ENCODE results near the gene BAHCC1. TPM values are rescaled to one million over a fixed set of nuclear protein-coding genes. Genes with fewer than 3 reads are reported as not detected.
A peak's percentile ranks its signal among the peaks of the same experiment; 100 is the strongest.

The BAHCC1 gene
- total and polyA plus RNA-seq, 2 of the 8 experiments (the other 6 are each of a cell fraction or from before 2014, with no cell fraction given): 0.26 to 0.58 TPM

DNA sequence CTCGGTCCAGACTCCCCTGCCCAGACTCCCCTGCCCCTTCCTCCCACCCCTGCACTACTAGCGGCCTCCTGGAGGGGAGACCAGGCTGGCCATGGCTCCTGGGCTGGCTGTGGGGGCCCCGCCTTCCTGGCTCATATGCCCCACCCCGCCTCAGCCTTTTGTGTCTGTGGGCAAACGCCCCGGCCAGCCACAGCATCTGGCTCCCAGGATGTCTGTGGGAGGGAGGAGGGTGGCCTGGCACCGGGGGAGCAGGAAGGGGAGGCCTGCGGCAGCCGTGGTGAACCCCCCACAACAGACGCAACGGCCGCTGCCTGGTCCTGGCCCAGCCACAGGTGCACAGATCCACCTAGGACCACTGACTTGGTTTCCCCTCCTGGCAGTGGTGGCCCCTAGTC, 32.9 kb downstream of the BAHCC1 start:
- H3K18ac ChIP-seq (ENCODE audit: extremely low read depth, low read length): no peak overlapping the region
- no peak overlapping the region for H2AK5ac ChIP-seq (ENCODE audit: low read depth, low read length)
- ChIA-PET CTCF (ENCODE audit: partially characterized antibody) (interaction anchor here (1.0 to 7.3 kb wide), 5 partner anchors 9 to 137 kb away, joined by 3 to 53 read pairs (median 14); no protein-coding TSS in a partner anchor), POLR2A (ENCODE audit: partially characterized antibody) (no interaction called here)
- peaks cover 0 to 7% of the 10 kb centered on the region in 2 experiments for H4K20me1 ChIP-seq (replicated peaks in 1 of 2; ENCODE audit: control insufficient read depth in 1 of 2, insufficient read depth in 2 of 2, low read length in 2 of 2)
- 0 out of 2 replicates have a peak overlapping the region, but pooled peaks have one; percentile 61 for H2BK15ac ChIP-seq (ENCODE audit: low read length)
- no peaks in the 10 kb centered on the region; the same call in 1 of the 2 replicates for H3K79me1 ChIP-seq (ENCODE audit: low read depth, low read length)
- H3K36me3 ChIP-seq (ENCODE audit: control insufficient read depth in 2 of 4, insufficient read depth in 4 of 4, low read length in 3 of 4): no peaks in the 10 kb centered on the region
- H3K23me2 ChIP-seq (ENCODE audit: low read depth, low read length): peaks cover 21% of the 10 kb centered on the region; the same call in 1 of the 2 replicates
- no peak overlapping the region for H4K91ac ChIP-seq (replicated peaks; ENCODE audit: insufficient read length, low read length)
- no peak overlapping the region for H3K23ac ChIP-seq (ENCODE audit: insufficient read length)
- H3K27me3 ChIP-seq (replicated peaks in 1 of 4; ENCODE audit: control insufficient read depth in 3 of 4, extremely low read depth in 1 of 4, insufficient read depth in 3 of 4, low read length in 3 of 4): no peaks in the 10 kb centered on the region
- H3K4me2 ChIP-seq (ENCODE audit: insufficient read depth in 1 of 2, low read depth in 2 of 2, low read length in 2 of 2): no peak overlapping the region
- no peak overlapping the region for H3K9ac ChIP-seq (replicated peaks in 1 of 4; ENCODE audit: extremely low read depth in 1 of 4, low read depth in 3 of 4, low read length in 3 of 4)
- no peaks in the 10 kb centered on the region for H3K79me2 ChIP-seq (ENCODE audit: control insufficient read depth in 1 of 2, insufficient read depth in 2 of 2, low read length in 2 of 2)
- H3K14ac ChIP-seq (ENCODE audit: insufficient read length): no peak overlapping the region
- H3K4me1 ChIP-seq (replicated peaks in 1 of 4; ENCODE audit: control insufficient read depth in 3 of 4, insufficient read depth in 4 of 4, low read length in 3 of 4): peaks cover 0 to 6% (median 4%) of the 10 kb centered on the region in 4 experiments; a peak in 5 of 7 replicates
- no peak overlapping the region for H3K4me3 ChIP-seq (ENCODE audit: extremely low read depth in 1 of 4, insufficient read depth in 2 of 4, low read depth in 3 of 4, low read length in 4 of 4)
- no peak overlapping the region for H2BK12ac ChIP-seq (ENCODE audit: low read depth, low read length)
- H2BK120ac ChIP-seq (replicated peaks; ENCODE audit: low read depth, low read length): no peak overlapping the region
- 0 out of 2 replicates have a peak overlapping the region, but pooled peaks have one; percentile 32 for H2BK20ac ChIP-seq (ENCODE audit: low read length)
- WGBS, 2 experiments (ENCODE audit: extremely low coverage in 1 of 2, insufficient coverage in 1 of 2, insufficient read length in 1 of 2, insufficient replicate concordance in 2 of 2, low coverage in 1 of 2, low lambda C conversion rate in 2 of 2, missing lambda C conversion rate in 1 of 2): 84% methylated on average over 12 of the region's 12 CpGs; no CpG with 5 or more reads in 1 of the 2 experiments
- H3K27ac ChIP-seq (ENCODE audit: low read depth, low read length): no peak overlapping the region
- H4K5ac ChIP-seq (ENCODE audit: insufficient read length, low read depth, low read length): no peak overlapping the region
- H3K56ac ChIP-seq (replicated peaks; ENCODE audit: insufficient read length, low read depth, low read length): no peak overlapping the region
- H4K8ac ChIP-seq (ENCODE audit: extremely low read depth, insufficient read depth, low read length): no peak overlapping the region
- H2AFZ ChIP-seq (ENCODE audit: low read length): no peak overlapping the region
- peaks cover 0 to 6% of the 10 kb centered on the region in 2 experiments; a peak in 1 of 4 replicates for H3K9me3 ChIP-seq (ENCODE audit: insufficient read depth in 2 of 2, low read depth in 1 of 2, low read length in 1 of 2)
- no peak overlapping the region for H3K4ac ChIP-seq (replicated peaks; ENCODE audit: insufficient read length, low read depth, low read length)
- no peak for FAIRE-seq
- no peak for DNase-seq (ENCODE audit: low read depth in 1 of 2, low spot score in 2 of 2)
- no peak overlapping the region for H2BK5ac ChIP-seq (ENCODE audit: low read depth, low read length)
- TF ChIP-seq TBP (IDR thresholded peaks at IDR 0.05; ENCODE audit: low read depth, low read length): no peak
- TF ChIP-seq HDAC2 (IDR thresholded peaks at IDR 0.05; ENCODE audit: borderline replicate concordance in 1 of 2, low read depth in 2 of 2, low read length in 2 of 2): no peak
- TF ChIP-seq TAF1 (IDR thresholded peaks at IDR 0.05; ENCODE audit: low read depth, low read length): no peak
- TF ChIP-seq CHD1 (IDR thresholded peaks at IDR 0.05; ENCODE audit: low read depth, low read length): no peak
- no peak for TF ChIP-seq RFX5 (IDR thresholded peaks at IDR 0.05; ENCODE audit: borderline replicate concordance, low read depth, low read length)
- TF ChIP-seq NANOG (IDR thresholded peaks at IDR 0.05; ENCODE audit: insufficient read depth, low read depth, low read length, poor library complexity, severe bottlenecking): no peak
- TF ChIP-seq E2F6 (IDR thresholded peaks at IDR 0.05): no peak
- no peak for TF ChIP-seq RNF2 (IDR thresholded peaks at IDR 0.05; ENCODE audit: borderline replicate concordance, low read depth, low read length, missing control alignments, poor library complexity, severe bottlenecking)
- no peak for TF ChIP-seq KDM4A (IDR thresholded peaks at IDR 0.05; ENCODE audit: low read depth, low read length, severe bottlenecking)
- TF ChIP-seq KDM5A (IDR thresholded peaks at IDR 0.05; ENCODE audit: low read length): no peak
- no peak for TF ChIP-seq SP1 (IDR thresholded peaks at IDR 0.05; ENCODE audit: low read depth, low read length)
- TF ChIP-seq CBX8 (IDR thresholded peaks at IDR 0.05; ENCODE audit: borderline replicate concordance, low read depth, low read length): no peak
- no peak for TF ChIP-seq SUZ12 (IDR thresholded peaks at IDR 0.05; ENCODE audit: low read length)

Measured in H1 (cell line).